Stimulated activated CD4-positive, alpha-beta T cell treated with anti-CD3 and anti-CD28 coated beads, TNF-alpha, amount 100 ng/mL, for 24 hours (primary cell): ENCODE measurements around the gene TCAIM.

Experiments
- DNase-seq, 3 experiments: peaks; one replicate each; pipeline ENCODE4 v3.0.0-alpha.2; 2020; ENCODE audit warnings: low read depth in 3 of 3

The TCAIM gene, protein sequence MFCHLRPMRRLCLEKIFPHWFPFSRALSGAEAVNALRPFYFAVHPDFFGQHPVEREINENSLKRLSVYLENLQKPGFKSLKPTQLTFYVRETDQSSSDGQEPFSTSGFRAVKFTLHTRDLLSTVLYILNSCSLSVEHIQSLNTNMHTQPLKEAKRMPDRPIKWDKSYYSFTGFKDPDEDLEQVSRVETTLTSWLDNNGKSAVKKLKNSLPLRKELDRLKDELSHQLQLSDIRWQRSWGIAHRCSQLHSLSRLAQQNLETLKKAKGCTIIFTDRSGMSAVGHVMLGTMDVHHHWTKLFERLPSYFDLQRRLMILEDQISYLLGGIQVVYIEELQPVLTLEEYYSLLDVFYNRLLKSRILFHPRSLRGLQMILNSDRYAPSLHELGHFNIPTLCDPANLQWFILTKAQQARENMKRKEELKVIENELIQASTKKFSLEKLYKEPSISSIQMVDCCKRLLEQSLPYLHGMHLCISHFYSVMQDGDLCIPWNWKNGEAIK

GRCh38 chr3:44338010-44338827, at the start of gene TCAIM:
TCAIM (plus strand) TSS chr3:44338766; CDS start chr3:44354783, 16,017 bp downstream.
- DNase-seq = peak; percentile 95 to 98 (median 97)

DNA sequence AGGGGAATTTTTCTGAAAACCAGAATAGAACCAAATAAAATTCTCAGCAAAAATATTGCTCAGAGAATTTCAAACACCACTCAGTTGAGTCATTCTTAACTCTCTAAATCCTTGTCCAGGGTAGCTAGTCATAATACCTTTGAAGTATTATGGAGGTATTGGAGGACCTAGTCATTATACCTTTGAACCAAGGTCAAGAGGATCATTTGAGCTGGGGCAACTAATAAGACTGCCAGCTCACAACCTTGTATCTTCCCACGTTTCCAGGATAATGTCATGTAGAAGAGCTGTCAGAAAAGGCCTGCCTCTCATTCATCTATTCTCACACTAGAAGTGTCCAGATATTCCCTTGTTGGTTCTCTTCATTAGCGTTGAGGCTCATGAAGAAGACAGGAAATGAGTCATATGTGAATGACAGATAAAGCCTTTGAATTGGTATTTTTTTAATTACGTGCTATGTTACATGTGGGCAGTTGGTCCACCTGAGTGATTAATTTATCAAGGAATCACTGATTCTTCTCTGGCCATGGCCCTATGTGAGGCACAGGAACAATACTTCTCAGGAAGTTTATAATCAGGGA, 48.6 kb upstream of the TCAIM start:
- no peak for DNase-seq

GRCh38 chr3:44292276-44292675, 46.3 kb upstream of the TCAIM start:
- no peak for DNase-seq

GRCh38 chr3:44292947-44293346, 45.6 kb upstream of the TCAIM start:
- DNase-seq = no peak

DNA sequence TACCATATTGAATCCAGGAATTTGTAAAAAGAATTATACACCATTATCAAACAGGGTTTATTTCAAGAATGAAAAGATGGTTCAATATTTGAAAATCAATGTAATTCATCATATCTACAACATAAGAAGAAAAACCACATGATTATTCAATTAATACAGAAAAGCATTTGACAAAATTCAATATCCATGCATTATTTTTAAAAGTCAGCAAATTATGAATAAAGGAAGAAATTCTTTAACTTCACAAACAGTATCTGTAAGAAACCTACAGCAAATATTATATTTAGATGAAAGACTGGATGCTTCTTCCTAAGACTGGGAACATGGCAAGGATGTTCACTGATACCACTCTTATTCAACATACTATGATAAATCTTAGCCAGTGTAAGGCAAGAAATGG, 41.3 kb upstream of the TCAIM start:
- DNase-seq = no peak

GRCh38 chr3:44301746-44302145, 36.8 kb upstream of the TCAIM start:
- no peak for DNase-seq

- DNase-seq = no peak
Observed at GRCh38 chr3:44309500-44309899, 29.1 kb upstream of the TCAIM start.

DNA sequence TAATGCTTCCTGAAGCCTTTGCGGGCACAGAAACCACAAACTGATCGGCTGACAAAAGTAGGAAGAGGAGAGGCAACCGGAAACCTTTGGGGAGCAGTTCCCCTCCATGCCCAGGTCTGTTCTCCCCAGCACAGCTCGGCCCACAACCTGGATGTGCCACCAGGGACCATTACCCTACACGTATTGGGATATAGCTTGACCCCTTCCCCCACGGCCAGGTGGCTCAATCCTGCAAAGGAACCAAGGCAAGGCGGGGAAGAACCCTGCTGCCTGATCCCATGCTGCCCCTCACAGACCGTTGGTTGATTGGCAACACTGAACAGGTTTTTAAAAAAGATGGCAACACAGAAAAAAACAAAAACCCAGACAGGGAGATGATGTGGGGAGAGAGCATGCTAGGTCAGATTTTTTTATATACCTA, 19.7 kb upstream of the TCAIM start:
- no peak for DNase-seq

GRCh38 chr3:44321335-44321734, 17.2 kb upstream of the TCAIM start:
- DNase-seq = no peak

DNA sequence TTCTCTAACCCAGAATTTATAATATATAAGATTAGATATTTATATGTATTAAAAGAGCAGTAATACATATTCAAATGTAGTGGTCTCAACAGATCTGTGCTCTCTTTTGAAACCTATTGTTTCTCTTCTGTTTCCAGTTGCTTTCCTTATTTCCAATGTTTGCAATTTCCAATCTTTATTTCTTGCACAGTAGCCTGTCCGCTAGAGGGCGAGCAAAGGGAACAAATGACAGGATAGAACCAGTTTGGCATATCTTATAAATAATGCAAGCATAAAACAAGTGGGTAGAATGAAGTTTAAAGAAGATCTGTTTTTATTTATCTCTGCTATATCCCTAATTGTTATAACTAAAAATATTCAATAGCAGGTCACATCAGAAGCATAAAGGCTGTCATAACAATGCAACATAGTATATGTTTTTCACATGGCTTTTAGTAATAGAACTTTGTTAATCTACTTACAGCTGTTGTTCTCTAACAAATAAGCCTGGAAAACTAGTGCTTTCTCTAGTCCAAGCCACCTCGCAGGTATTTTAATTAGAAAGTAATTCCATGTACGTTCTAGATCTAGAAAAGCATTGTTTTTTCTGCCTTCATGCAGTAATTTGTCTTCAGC, 15.1 kb upstream of the TCAIM start:
- DNase-seq = peak; percentile 6 to 31 (median 30)

- DNase-seq = no peak
Observed at GRCh38 chr3:44324584-44324983, 14.0 kb upstream of the TCAIM start.

DNA sequence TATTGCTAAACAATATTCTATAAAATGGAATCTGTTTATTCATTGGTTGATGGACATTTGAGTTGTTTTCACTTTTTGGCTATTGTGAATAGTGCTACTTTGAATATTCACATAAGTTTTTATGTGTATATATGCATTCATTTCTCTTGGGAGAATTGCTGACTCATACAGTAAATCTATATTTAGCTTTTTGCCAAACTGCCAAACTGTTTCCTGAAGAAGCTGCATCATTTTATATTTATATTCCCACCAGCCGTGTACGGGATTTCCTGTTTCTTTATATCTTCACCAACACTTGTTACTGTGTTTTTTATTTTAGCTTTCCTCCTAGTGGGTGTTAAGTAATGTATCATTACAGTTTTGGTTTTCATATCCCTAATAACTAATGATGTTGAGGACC, 12.5 kb upstream of the TCAIM start:
- no peak for DNase-seq

- DNase-seq = no peak
Observed at GRCh38 chr3:44326515-44326914, 12.1 kb upstream of the TCAIM start.

DNA sequence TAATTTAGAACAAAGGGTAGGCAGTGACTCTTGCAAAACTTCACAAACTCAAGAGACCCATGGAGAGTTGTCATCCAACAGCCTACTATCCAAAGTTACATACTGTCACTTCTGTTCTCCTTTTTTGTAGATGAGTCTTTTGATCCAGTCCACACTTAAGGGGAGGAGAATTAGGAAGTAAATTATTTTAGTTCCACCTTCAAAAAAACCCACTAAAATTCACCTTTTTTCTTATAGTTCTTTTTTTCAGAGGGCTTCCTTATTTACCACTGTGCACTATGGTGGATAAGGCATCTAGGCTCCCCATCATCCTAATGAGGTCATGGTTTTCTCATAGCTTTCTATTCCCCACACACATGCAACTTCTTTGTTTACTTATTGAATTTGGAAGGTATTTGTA, 8.6 kb upstream of the TCAIM start:
- no peak for DNase-seq

DNA sequence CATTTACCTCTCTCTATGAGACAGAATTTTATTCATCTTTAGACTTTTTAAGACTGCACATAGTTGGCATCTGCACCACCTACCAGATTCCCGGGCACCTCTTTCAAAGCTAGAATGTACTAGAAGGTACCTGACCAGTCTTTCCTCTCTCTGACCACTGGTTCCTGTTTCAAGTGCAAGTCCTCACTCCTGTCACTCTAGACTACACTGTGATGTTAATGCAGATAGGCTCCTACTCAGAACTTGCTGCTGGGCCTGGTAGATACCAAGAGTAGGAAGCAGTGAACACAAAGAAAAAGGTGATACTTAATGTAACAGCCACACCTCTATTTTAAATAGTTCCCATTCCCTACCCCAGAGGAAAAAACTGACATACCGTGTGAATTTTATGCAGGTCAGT, 8.1 kb upstream of the TCAIM start:
- DNase-seq = no peak

- DNase-seq = no peak
Observed at GRCh38 chr3:44334326-44334725, 4.2 kb upstream of the TCAIM start.

DNA sequence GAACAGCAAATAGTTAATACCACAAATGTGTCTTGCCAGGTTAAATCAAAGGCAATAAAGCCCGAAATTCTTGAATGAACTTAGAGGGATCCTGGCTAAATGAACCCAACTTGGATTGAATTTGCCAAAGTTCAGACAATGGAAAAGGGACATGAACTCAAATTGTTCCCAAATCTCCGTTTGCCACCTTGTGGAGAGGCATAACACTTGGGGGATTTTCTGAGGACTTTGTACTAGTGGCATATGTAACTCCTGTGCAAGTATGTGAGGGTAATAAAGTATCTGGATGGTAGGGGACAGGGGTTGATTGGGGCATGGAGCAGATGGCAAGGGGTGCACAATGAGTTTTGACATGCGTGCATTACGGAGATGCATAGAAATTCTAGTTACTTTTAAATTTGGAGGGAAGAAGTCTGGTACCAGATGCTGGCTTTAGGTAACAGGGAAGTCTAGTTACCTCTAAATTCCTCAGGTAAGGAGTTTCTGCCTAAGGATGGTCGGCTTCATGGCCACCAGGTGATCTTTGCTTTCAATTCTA, 1.2 kb upstream of the TCAIM start:
- DNase-seq = no peak

GRCh38 chr3:44338828-44339127, 212 bp downstream of the TCAIM start:
- DNase-seq = no peak

- DNase-seq = no peak
Observed at GRCh38 chr3:44339181-44340057, 853 bp downstream of the TCAIM start.

- DNase-seq = no peak
Observed at GRCh38 chr3:44340058-44340395, 1.5 kb downstream of the TCAIM start.

DNA sequence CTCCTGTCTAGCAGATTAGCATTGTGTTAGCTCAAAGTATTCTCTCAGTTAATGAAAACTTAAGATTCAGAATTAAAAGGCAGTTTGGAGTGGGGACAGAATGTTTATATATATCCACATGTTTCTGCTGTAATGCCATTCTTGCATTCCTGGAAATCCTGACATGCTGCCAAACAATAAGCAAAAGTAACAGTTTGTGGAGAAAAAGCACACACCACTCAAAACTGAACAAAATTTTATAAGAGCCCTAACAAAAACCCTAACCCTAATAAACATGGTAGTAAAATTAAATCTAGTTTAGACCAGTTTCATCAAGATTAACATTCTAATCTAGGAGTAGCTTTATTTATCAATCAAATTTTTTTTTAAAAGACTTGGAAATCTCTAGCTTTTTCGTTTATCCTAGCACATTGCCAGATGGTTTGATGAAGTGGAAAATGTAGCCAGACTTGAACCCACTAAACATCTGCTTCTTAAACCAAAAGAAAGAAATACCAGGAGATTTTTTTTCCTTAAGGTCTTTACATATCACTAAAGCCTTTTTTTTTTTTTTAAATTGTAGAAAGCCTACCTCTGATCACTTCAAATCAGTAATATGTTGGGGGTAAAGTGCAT, 3.7 kb downstream of the TCAIM start:
- DNase-seq = no peak
